ENCODE results near the gene REG4. TPM values are rescaled to one million over a fixed set of nuclear protein-coding genes. Genes with fewer than 3 reads are reported as not detected.
"Not testable (repeated sequence)": the region's sequence is repeated elsewhere in the genome, so short reads cannot be mapped to it uniquely, and the experiment has no call there.

REG4 gene
- 0.52 TPM for polyA plus RNA-seq (ENCODE audit: insufficient read length)
- long read RNA-seq, donor 1, result 0 reads
- long read RNA-seq, donor 2, partial matches to known transcripts, result 0 of 1 reads
- long read RNA-seq, donor 2, other reads (novel, unspliced or antisense), result 0 of 1 reads
- long read RNA-seq, donor 3, result 0 reads
- long read RNA-seq, donor 4, result 0 reads
- long read RNA-seq, donor 5, result 0 reads
- long read RNA-seq, donor 6, result 0 reads
- long read RNA-seq, donor 7, partial matches to known transcripts, result 0 of 2 reads
- long read RNA-seq, donor 7, other reads (novel, unspliced or antisense), result 0 of 2 reads
- long read RNA-seq, donor 8, result 0 reads

GRCh38 chr1:119811387-119811786 lies at the start of gene REG4:
Gene REG4, minus strand, starts transcription at chr1:119811460. Its CDS starts 2,691 bp downstream, at chr1:119808769.
- DNase-seq, result no peak

GRCh38 chr1:119859647-119860046 lies 48.4 kb upstream of the REG4 start:
- no peak for DNase-seq

GRCh38 chr1:119858556-119859214 lies 47.4 kb upstream of the REG4 start:
- DNase-seq, result not testable (repeated sequence)

GRCh38 chr1:119858126-119858525 lies 46.9 kb upstream of the REG4 start:
- no peak for DNase-seq

- no peak for DNase-seq
Observed at GRCh38 chr1:119853155-119853554, 41.9 kb upstream of the REG4 start.

DNA sequence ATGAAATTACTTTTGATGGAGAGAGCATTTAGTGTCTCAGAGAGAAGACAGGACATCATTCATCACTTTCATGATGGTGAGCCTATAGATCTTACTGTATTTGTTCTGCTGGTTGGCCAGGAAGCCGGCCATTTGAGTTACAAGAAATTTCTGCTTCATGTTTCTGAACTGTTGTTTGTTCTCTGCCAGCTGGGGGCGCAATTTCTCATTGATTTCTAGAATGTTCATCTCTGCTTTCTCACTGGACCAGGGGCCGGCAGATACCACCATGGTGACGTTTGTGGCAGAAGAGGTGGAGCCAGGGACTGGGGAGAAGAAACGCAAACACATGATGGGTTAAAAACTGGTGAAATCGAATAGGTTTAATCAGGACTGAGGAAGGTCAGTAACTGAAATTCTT lies 32.9 kb upstream of the REG4 start:
- DNase-seq, result not testable (repeated sequence)

DNA sequence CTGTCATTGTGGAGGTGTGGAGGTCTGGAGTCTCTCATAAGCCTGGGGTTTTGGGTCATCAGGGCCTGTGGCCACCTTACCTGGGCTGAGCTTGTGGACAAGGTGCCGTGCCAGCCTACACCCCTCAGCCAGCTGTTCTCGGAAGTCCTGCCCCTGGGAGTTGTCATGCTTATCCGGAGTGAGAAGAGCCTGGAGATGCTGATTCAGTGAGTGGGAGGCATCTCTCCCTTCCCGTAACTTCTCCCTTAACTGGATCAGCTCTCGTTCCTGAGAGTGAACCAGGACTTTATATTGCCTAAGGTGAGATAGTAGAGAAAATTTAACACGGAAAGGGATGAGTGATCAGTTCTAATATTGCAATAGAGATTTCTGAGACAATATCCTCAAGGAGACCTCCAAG lies 30.0 kb upstream of the REG4 start:
- DNase-seq, result no peak

DNA sequence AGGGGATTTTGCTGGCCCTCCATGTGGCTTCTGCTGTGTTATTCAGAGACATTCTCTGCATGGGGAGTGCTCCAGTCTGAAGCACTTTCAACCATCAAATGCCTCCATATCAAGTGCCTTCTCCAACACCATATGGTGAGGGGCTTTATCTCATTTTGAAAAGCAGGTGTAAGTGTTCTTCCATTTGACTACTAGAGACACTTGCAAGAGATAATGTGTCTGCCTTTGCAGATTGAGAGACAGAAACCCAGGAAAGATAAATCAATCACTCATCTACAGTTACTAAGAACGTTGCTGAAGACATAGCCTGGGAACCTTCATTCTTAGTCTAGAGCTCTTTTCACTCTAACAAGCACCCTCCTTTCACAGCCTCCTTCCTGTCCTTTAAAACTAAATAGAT lies 29.5 kb upstream of the REG4 start:
- no peak for DNase-seq

DNA sequence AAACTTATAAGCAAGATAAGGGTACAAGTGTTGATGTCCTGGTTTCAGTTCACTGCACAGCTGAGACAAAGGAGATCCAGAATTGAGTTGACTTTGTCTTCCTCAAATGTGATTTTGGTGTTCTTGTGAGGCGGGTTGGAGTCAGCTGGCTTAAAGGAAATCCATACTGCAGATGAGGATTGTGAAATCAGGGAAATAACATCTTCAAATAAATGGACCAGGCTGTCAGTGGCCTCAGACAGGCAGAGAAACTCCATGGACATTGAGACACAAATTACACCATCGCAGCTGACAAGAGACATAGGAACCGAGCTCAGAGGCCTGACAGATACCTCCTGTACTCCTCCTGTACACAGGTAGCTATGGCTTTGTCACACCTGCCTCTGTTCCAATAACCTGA lies 27.0 kb upstream of the REG4 start:
- DNase-seq, result no peak

GRCh38 chr1:119834990-119835389 lies 23.7 kb upstream of the REG4 start:
- DNase-seq, result no peak

- DNase-seq, result no peak
Observed at GRCh38 chr1:119831027-119831426, 19.8 kb upstream of the REG4 start.

DNA sequence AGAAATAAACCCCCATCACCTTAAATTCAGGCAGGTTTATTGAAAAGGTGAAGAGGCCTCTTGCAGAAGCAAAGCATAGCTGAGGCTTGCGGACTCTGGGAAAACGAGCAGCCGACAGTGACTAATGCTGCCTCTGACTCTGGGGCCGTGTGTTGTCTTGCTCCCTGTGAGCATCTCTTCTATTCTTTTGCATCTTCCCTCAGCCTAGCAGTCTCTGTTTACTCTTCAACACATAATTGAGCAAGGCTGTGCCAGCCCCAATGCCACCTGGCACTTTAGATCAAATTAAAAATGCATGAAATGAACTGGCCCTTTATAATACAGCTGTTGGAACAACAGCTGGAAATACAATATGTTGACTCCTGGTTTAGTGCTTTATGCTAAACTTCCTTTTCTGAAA lies 18.4 kb upstream of the REG4 start:
- DNase-seq, result no peak

- DNase-seq, result not testable (repeated sequence)
Observed at GRCh38 chr1:119829006-119829405, 17.7 kb upstream of the REG4 start.

DNA sequence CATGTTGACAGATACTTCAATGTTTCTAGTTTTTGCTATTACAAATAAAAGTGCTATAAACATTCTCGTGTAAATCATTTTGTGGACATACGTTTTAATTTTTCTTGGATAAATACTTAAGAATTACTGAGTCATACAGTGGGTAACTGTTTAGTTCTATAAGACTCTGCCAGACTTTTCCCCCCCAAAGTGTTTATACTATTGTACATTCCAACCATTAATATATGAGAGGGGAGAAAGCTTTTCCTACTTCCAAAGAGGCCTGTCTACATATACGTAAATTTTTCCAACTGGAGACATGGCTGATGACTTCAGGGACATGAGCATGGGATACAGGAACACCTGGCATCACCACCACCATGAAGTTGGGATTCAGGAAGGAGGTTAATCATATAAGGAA lies 17.0 kb upstream of the REG4 start:
- DNase-seq, result no peak

- DNase-seq, result no peak
Observed at GRCh38 chr1:119827010-119827409, 15.8 kb upstream of the REG4 start.

- DNase-seq, result no peak
Observed at GRCh38 chr1:119822406-119822805, 11.1 kb upstream of the REG4 start.

DNA sequence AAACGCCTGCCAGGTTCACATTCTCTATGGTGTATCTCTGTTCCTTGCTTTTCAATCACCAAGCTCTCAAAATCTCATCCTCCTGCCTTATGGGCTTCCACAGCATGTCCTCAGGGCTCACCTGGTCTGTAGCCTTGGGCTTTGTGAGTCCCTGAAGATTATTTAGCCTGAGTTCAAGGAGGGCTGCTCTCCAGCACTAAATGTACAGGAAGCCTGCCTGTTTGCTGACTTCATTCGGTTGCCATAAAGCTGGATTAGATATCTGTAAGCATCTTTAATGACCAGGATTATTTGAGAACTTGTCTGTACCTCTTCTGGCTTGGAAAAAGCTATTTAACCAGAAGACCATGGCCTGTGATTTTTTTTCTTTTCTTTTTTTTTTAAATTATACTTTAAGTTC lies 6.9 kb upstream of the REG4 start:
- no peak for DNase-seq

DNA sequence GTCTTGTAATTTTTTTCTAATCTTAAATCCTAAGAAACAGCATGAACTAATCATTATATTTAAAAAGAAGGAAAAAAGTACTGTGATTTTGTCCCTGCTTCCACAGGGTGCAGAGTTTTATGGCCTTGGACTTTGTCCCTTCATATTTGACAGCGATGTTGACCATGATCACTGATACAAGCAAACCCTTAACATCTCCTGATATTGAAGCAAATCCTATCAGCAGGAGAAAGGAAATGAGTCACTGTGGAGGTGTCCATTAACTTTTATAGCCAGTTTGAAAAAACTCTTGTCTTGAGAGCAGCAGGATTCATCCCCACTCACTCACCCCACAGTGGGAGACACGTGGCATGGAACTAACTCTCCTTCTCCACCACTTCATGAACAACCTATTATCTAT lies 5.1 kb upstream of the REG4 start:
- DNase-seq, result no peak

DNA sequence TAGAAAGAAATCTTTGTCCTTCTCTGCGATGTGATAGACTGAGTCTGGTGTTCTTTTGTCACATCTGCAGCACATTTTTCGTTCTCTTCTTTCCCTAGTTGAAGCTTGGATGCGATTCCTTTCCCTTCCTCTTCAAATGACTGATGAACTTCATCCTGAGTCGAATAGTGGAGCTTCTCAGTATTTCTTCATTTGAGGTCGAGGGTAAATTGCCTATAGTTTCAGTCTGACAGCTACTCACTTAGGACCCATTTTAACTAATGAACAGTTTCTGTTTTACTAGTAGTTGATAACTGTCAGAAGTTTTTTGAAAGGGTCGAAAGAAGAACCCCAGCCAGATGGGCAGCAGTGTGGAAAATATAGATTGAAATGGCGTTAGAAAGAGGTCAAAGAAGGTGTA lies 4.7 kb upstream of the REG4 start:
- DNase-seq, result no peak

GRCh38 chr1:119815361-119815760 lies 4.1 kb upstream of the REG4 start:
- no peak for DNase-seq

DNA sequence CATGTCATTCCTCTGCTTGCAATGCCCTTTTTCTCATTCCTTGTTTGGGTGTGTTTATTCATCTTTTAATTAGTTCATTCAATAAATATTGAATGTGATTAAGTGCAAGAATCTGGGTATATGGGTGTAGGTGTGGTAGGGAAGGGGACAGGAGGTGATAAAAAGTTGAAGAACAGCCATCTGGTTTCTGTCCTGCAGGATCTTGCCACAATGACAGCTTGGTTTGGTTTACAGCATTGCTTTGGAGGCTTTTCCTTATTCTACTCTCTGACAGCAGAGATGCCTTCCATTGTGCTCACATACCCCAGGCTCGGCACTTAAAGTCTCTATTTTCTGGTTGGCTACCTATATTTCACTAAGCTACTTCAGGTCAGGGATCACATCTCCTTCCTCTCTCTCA lies 3.0 kb upstream of the REG4 start:
- no peak for DNase-seq

DNA sequence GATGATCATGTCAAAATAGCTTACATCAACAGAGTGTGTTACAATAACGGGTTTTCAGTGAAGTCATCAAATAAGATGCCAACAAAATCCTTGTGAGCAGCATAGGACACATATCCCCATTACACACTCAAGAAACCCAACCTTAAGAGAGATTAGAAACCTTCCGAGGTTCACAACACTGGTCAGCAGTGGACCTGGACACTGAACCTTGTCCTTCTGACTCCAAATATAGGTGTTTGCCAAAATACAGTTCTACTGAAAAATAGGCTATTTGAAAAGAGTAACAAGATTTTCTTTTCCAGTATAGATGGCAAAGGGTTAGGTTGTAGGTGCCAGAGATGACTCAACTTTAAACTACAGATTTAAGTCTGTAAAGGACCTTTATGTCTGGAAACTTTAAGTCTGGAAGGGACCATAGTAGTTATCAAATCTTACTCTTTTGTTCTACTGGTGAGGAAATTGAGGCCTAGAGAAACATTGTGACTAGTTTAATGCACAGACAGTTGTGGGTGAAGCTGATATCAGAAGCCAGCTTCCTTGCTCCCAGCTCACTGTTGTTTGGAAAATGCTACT lies 811 bp upstream of the REG4 start:
- no peak for DNase-seq

DNA sequence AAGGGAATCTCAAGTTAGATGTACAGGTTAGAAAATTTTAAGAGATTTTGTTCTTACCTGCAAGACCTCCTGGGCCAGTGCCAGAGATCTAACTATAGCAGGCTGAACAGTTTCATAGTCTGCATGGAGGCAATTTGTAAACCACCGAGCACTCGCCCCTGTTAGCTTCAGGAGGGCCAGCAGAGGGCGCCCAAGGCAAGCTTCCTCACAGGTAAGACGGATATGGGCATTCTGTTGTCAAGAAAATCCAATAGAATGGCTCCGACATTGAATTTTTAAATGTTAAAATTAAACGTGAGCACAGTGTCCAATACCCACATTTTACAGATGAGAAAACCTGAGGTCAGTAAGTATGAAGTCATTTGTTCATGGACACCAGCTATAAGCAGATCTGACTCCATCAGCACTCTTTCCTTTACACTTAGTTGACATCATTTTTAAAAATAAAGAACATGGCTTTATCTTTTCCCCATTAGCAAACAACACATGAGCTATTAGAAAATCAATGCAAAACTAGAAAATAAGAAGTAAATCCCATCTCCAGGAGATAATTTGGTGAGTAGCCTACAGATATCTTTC lies 2.2 kb downstream of the REG4 start:
- peak; percentile 65 for DNase-seq
